Measurements from ENCODE around the gene ADAD2.

Gene ADAD2

DNA sequence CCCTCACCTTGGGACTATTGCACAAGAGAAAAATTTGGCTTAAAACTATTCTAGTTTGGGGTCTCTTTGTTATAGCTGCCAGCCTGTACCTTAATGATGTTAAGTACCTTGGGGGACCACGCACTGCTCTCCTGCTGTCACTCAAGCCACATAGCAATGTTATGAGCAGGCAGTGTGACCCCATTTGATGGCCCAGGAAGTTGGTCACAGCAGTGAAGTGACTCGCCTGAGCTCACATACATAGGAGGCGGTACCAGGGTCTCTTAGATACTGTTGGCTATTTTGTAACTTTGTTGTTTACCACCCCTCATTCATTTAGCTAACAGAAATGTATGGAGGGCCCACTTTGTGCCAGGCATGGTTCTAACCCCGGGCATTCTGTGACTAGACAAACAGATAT, 32.5 kb downstream of the ADAD2 start:
- DNase-seq (ENCODE audit: low spot score) = no peak

DNA sequence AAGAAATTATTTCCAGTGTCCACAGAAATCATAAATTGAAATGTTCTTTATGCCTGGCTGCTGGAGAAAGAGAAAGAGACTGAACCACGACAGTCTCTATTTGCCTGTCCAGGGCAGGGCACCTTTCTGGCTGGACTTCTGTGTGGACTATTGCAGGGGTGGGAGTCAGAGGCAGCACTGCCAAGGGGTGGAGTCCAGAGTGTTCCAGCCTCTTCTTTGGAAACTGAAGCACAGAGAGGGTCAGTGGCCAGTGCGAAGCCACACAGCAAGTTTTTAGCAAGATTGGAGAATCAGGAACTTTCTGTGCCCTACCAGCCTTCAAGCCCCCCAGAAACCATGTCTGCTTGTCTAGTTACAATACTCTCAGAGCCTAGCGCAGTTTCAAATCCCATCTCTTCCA, 33.6 kb downstream of the ADAD2 start:
- no peak for DNase-seq (ENCODE audit: low spot score)

DNA sequence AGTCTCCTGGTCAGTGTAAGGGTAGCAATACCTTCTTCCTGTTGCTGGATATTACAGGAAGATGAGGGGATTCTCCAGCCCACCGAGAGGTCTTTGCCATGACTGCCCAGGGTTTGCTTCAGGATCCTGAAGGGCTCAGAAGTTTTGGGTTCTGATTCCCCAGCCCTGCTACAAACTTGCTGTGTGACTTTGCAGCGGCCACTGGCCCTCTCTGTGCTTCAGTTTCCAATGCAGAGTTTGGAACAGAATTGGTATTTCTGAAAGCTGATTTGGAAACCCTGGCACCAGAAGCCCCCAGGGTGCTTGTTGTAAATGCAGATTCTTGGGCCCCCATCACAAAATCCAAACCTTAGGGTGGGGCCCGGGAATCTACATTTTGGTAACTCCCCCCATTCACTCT, 34.2 kb downstream of the ADAD2 start:
- no peak for DNase-seq (ENCODE audit: low spot score)

DNA sequence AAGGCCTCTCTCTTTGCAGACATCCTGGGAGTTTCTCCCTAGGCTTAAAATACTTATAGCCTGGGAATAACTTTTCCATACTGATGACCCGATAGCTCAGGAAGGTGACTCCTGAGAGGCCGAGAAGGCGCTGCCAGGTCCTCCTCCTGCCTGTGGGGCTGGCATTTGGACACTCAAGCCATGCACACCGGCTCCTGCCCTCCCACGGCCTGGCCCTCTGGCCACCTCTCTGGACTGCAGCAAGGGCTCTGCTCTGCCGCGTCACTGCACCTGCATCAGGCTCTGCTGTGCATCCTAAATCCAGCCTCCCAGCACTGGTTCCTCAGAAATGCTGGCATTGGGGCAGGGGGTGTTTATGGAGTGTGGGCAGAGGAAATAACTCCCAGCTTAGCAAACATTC, 34.6 kb downstream of the ADAD2 start:
- no peak for DNase-seq (ENCODE audit: low spot score)

DNA sequence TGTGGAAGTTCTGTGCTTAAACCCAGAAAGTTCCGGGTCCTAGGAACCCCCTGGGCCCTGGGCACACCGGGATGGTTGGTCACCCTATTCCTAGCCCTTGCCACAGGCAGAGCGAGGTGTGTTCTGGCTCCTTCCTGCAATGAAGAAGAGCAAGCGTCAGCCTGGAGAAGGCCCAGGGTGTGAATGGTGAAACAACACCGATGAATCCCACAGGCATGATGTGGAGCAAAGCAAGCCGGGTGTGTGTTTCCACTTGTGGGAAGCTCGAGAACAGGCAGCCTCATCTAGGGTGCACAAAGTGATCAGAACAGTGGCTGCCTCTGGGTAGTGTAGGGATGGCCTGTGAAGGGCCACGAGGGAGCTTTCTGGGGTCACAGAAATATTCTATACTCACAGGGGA, 35.1 kb downstream of the ADAD2 start:
- no peak for DNase-seq (ENCODE audit: low spot score)

DNA sequence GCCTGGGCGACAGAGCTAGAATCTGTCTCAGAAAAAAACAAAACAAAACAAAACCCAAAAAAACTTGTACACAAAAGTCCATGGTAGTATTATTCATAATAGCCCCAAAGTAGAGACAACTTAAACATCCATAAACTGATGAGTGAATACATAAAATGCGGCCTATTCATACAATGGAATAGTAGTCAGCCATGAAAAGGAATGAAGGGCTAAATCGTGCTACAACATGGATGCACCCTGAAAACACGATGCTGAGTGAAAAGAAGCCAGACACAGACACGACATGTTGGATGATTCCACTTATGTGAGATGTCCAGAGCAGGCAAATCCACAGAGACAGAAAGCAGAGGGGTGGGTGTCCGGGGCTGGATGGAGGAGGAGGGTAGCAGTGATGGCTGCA, 36.6 kb downstream of the ADAD2 start:
- no peak for DNase-seq (ENCODE audit: low spot score)

DNA sequence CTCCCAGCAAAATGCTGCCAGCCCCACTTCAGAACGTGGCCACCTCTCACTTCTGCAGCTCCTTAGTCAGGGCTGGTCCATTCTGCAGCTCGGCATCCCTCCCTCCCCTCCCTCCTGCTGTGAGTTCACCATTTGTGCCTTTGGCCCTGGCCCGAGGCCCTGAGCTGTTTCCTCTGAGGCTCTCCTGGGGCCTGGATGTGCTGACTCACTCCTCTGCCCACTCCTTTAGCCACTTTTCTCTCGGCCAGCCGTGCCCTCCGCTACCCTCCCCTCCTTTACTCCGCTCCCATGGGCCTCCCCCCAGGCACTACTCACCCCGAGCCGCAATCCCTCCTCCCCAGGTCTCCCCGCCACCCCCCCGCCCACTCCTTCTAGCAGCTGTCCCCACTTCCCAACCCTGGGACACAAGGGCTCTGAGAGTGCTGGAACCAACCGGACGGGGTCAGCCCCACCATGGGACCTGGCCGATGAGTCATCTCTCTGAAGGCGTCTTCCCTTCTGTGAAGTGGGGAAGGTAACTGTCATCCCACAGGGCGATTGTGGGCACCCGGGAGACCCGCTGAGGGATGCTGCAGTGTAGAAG, 37.4 kb downstream of the ADAD2 start:
- DNase-seq (ENCODE audit: low spot score) = no peak

DNA sequence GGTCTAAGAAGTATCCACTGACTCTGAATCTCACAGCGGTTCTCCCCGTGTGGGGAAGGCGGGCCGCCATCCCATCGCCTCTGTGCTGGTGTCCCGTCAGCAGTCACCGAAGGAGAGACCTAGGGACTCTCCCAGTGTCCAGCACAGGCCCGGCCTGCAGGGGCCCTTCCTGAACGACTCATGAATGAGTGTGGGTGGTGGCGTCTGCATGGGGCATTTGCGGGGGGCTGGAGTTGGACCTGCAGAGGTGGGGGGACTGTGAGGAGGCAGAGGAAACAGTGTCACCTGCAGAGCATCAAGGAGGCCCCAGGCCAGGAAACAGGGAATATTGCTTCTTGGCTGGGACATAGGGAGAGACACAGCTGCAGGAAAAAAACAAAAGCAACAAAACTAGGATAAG, 38.5 kb downstream of the ADAD2 start:
- no peak for DNase-seq (ENCODE audit: low spot score)

DNA sequence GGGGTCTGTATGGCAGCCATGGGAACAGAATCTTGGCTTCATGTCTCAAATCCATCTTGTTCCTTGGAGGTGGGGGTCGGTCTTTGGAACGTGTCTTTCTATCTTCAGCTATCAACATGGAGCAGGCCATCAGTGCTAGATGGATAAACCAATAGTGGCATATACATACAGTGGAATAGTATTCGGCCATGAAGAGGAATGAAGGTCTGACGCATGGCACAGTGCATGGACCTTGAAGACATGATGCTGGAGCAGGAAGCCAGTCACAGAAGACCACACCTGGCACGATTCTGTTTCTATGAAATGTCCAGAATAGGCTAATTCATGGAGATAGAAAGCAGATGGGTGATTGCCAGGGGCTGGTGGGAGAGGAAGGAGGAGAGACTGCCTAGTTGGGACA, 41.1 kb downstream of the ADAD2 start:
- DNase-seq (ENCODE audit: low spot score) = no peak

DNA sequence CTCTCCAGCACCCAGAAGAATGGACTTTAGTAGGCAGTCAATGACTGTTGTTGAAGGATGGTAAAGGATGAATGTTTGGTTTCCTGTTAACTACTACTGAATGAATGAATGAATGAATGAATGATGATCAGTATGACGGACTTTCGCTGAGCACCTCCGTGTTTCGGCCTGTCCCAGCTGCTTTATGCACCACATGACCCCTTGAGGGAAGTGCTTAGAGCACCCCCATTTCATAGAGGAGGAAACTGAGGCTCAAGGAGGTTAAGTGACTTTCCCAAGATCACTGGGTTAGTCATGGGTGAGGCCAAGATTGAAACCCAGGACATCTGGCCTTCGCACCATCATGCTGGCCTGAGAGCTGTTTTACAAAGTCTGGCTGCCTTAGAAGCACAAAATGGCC, 42.0 kb downstream of the ADAD2 start:
- DNase-seq (ENCODE audit: low spot score) = no peak

DNA sequence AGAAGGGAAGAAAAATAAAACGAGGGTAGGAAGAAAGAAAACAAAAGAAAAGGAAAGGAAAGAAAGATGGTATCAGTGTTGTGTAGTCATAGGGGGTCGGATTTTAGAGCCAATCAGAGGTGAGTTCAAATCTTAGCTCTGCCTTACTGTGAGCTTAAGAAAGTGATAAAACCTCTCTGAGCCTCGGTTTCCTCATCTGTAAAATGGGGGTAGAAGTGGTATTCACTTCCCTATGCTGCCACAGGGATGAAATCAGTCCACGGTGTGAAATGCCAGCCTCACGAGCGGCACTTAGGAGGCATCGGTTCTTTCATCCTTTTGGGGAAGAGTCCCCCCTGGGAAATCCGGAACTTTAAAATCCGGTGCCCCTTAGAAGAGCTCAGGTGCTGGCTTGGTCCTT, 42.8 kb downstream of the ADAD2 start:
- DNase-seq (ENCODE audit: low spot score) = no peak

DNA sequence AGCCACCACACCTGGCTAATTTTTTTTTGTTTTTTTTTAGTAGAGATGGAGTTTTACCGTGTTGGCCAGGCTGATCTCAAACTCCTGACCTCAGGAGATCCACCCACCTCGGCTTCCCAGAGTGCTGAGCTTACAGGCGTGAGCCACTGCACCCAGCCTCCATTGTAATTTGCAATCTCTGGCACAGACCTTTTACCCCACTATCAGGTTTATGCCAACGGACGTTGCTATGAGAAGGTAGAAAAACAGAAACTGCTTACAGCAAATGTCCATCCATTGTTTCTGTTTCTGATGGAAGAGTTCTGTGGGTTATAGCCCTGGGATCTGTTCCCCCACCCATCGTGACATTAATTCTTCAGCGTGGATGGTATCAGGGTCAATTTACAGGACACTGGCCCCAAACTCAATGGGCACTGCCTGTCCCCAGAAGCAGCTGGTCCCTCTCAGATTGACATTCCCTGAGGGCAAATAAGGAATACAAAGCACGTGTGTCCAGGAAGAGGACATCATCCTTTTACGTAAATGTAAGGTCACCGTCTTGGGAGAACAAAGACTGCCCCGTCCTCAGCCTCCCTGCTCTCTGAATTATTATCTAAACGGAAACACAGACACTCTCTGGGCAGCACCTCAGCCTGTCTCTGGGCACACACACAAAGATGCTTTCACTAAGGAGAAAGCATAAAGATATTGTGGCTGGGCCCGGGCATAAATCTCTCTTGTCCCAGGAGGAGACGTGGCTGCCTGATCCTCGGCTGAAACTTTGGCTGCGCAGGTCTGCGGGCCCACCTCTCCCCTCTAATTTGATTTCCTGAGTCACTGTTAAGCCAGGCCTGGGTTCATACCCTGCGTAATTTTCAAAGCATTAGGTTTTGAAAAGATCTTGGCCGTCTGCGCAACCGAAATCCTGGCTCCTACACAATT, 43.6 kb downstream of the ADAD2 start:
- DNase-seq (ENCODE audit: low spot score) = no peak

DNA sequence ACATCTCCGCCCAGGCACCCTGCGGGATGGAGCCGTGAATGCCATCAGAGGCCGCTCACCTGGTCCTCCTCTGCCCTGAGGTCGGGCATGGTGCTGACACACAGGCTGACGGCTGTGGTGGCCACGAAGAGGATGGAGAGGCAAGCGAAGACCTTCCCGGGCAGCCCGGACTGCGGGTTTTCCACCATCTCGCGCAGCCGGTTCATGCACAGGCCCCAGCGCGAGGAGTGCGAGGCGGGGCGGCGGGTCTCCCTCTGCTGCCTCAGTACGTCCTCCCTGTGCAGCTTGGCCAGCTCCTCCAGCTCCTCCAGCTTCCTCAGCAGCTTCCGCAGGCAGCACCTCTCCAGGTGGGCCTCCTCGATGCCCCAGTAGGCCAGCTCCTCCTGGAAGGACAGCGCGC, 45.7 kb downstream of the ADAD2 start:
- no peak for DNase-seq (ENCODE audit: low spot score)

DNA sequence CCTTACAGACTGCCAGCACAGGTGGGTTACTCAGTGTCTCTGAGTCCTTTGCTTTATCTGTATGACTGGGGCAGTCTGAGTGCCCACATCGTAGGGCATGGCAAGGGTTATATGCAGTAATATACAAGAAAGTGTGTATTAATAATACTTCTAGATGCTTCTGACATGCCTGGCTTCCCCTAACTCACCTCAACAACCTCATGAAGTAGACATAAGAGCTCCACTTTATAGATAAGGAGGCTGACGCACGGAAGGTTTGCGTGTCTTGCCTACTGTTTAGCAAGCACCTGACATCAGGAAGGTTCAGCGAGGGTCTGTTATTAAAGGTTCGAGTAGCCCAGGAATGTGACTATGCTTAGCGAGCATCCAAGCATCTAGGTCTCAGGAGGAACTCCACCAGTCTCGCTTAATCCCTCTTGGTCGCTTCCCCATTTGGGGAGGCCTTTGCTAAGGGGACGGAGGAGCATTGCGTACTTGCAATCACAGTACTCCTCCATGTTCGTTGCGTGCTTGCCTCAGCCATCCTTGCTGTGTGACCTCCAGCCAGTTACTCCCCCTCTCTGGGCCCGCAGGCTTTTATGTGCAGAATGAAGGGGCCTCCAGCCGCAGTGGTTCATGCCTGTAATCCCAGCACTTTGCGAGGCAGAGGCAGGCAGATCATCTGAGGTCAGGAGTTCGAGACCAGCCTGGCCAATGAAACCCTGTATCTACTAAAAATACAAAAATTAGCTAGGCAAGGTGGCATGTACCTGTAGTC, 47.2 kb downstream of the ADAD2 start:
- no peak for DNase-seq (ENCODE audit: low spot score)

DNA sequence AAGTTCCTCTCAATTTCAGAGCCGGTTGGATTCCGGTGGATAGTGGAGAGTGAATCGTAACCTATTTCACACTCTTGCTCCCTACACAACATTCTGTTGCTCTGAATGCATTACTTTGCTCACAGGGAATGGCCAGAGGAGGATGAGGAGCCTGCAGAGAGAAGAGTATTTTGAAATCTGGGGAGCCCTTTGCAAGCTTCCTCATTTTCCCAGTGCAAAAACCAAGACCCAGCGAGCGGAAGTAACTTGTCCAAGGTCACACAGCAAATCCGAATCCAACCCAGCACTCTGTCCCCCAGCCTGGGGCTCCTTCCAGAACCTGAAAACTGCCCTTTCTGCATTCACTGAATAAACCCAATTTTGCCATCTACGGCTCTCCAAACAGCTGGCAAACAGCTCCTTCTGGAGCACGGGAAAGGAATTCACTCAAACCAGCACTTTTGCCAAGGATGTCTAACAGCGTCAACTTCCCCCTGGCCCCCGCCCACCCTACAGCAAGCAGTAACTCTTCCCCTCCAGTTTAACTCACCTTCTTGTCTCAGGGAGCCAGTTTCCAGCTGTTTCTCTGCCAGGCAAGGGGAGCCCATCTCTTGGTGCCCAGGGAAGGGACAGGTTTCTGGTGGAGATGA, 48.3 kb downstream of the ADAD2 start:
- no peak for DNase-seq (ENCODE audit: low spot score)

DNA sequence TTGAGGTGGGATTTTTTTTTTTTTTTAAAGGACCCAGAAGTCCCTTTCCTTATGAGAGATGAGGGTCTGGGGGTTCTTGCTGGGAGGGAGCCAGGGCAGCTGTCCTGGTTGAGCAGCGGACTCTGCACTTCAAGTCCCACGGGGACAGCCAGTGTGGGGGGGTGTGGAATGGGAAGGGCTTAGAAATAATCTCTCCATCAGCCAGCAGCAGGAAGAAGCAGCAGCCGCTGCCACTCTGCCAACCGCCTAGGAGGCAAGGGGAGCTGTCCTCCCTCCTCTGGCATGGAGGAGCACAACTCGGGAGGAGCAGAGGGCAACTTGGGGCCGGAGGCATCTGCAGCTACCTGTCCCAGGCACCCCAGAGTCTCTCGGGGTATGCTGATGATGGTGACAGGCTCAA, 49.0 kb downstream of the ADAD2 start, which contains the start of gene KCNG4:
KCNG4 (minus strand) TSS at position 104 of the 400 bp plus-strand sequence. CDS start 2,527 bp downstream, outside the sequence.
- DNase-seq (ENCODE audit: low spot score) = no peak

DNA sequence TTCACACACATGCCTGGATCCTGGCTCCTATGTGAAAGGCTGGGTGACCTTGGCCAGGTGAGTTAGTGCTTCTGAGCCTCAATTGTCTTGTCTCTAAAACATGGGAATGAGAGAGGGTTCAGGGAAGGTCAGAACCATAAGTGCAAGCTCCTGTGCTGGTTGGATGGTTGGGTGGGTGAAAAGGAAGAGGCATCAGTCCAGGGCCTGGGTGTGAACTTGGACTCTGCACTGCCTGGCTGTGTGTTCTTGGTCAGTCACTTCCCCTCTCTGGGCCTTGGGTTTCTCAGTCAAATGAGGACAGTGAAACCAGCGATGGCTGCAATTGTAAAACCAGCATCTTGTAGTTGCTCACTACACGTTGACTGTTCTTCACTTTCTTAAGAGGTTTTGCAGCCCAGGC, 49.5 kb downstream of the ADAD2 start:
- no peak for DNase-seq (ENCODE audit: low spot score)

DNA sequence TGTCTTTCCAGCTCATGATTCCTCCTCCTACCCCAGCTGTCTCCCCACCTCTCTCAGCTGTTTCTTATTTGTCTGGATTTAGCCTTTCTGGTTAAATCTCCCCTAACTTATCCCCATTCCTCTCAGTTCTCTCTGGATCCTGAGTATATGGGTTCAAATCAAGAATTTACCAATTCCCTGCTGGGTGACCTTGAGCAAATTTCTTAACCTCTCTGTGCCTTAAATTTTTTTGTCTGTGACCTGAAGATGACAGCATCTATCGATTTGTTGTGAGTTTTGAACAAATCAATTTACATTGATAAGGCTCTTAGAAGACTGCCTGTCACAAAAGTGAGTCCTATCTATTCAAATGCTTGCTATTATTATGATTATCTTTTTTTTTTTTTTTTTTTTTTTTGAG, 50.8 kb downstream of the ADAD2 start:
- DNase-seq (ENCODE audit: low spot score) = no peak

DNA sequence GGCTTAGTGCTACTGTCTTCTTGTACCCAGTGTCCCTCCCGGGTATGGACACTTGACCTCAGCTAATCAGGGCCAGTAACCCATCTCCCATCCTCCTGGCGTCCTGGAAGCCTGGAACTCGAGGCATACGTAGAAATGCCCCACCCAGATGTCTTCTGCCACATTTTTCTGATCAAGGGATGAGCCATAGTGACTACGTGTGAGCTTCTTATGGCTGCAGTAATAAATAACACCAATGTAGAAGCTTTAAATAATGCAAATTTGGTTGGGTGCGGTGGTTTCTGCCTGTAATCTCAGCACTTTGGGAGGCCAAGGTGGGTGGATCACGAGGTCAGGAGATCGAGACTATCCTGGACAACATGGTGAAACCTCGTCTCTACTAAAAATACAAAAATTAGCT, 51.9 kb downstream of the ADAD2 start:
- DNase-seq (ENCODE audit: low spot score) = no peak

DNA sequence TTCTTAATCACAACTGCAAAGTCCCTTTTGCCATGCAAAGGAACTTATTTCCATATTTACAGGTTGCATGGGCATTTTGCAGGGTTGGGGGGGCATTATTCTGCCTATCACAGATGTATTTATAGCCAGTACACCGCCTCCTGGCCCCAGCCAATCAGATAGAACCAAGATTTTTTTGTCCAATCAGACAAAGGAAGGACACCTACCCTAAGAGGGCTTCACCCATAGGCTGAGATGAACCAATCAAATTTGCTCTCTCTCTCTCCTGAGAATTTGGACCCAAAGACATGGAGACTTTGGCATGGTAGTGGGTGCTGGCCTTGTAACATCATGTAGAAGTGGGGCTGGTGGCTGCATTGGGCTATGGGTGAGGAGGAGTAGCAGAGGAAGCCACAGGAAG, 52.8 kb downstream of the ADAD2 start:
- no peak for DNase-seq (ENCODE audit: low spot score)

DNA sequence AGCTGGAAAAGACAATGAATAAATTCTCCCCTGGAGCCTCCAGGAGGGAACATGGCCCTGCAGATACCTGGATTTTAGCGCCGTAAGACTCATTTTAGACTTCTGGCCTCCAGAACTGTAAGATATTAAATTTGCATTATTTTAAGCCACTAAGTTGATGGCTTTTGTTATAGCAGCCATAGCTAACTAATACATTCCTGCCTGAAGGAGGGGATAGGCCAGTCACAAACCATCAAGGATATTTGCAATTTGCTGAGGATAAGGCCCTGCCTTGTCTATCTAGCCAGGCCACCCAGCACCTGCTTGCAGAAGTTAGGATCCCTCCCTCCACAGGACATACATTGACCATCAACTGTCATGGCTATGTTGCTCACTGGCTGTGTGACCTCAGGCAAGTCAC, 53.8 kb downstream of the ADAD2 start:
- no peak for DNase-seq (ENCODE audit: low spot score)

DNA sequence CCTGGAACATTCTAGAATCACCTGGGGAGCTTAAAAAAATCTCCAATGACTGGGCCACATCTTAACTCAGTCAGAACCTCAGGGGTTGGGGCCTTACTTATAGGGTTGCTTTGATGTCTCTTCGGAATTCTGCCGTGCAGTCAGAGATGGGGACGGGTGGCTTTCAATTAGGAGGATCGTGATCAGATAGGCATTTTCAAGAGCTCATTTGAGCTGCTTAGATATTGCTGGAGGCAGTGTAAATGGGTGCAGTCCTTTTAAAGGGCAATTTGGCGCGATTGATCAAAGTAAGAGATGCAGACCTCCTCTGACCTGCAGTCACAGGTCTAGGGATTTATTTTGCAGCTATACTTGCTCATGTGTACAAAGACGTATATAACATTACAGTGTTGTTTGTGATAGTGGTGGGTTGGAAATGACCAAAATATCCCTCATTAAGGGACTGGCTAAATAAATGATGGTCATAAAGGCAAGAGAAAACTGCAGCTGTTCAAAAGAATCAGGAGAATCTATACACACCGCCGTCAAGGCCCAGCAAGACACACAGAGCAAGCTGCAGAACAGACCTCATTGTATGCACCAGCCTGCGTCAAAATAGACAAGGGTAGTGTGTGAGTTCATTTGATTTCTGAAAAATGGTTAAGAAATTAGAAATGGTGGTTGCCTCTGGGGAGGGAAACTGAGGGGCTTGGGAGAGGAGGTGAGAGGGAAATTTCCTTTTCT, 55.2 kb downstream of the ADAD2 start:
- DNase-seq (ENCODE audit: low spot score) = no peak
